Left lung (tissue), 10 donors: ENCODE results near the gene LAMP1. TPM values are rescaled to one million over a fixed set of nuclear protein-coding genes. Genes with fewer than 3 reads are reported as not detected.

ENCODE experiments used
- ATAC-seq: fragments of 200-7000 bp; cut with Tn5 transposase; one replicate; pipeline ENCODE4 v1.9.1; 2020; ENCODE audit warnings: moderate library complexity
- DNase-seq, 4 donors: peaks; one replicate each; pipeline ENCODE4 v3.0.0-alpha.2; 2013 to 2020
- H3K27ac ChIP-seq, 2 donors: fragments of 200-600 bp; sonication (generic) in 1 of 2; one replicate each; pipeline versions ENCODE4 v1.5.0 to v1.8.0; 2020 to 2021
- H3K27me3 ChIP-seq, 2 donors: fragments of 200-600 bp; sonication (generic) in 1 of 2; one replicate each; pipeline versions ENCODE4 v1.5.0 to v1.8.0; 2020 to 2021
- H3K36me3 ChIP-seq, 2 donors: fragments of 200-600 bp; sonication (generic) in 1 of 2; one replicate each; pipeline versions ENCODE4 v1.5.0 to v1.8.0; 2020 to 2021
- H3K4me1 ChIP-seq, 2 donors: fragments of 200-600 bp; one replicate each; pipeline ENCODE4 v1.8.0; 2021
- H3K4me3 ChIP-seq, 2 donors: fragments of 200-600 bp; sonication (generic) in 1 of 2; one replicate each; pipeline versions ENCODE4 v1.5.0 to v1.8.0; 2020 to 2021; ENCODE audit warnings: mild to moderate bottlenecking in 1 of 2
- H3K9me3 ChIP-seq, 2 donors: fragments of 200-600 bp; sonication (generic) in 1 of 2; one replicate each; pipeline versions ENCODE4 v1.5.0 to v1.8.0; 2020 to 2021
- CTCF ChIP-seq, 2 donors: fragments of 200-600 bp; sonication (generic) in 1 of 2; IDR thresholded peaks; one replicate each; pipeline versions ENCODE4 v1.5.0 to v1.8.0; 2021; ENCODE audit warnings: antibody characterized with exemption in 2 of 2
- intact Hi-C, 2 donors: fragments of 100-400 bp; cut with DNase I; formaldehyde crosslinking; loops; one replicate each; pipeline versions ENCODE4 v1.11.2 to v1.14.2; 2022
- polyA plus RNA-seq, 6 donors: library from polyadenylated mRNA; unstranded; fragments of 120-200 nt; gene quantifications; one replicate each; pipeline ENCODE4 v1.2.1, GENCODE V29; 2013; ENCODE audit not compliant: insufficient read length in 6 of 6
- total RNA-seq, 2 donors: library from RNA; stranded (reverse); fragmentation: NEBNext Ultra II Directional; extraction: Animal tissue kit (Norgen Biotek cat#: 25700); gene quantifications; one replicate each; pipeline ENCODE4 v1.2.1, GENCODE V29; 2021
- donor health status: DM: no; HTN: yes; CAD: no.
- donor health status: DM: no; HTN: no; CAD: no.

LAMP1 gene
- total and polyA plus RNA-seq, 8 donors: 102 to 374 (median 118) TPM

GRCh38 chr13:113353254-113353653, 56.2 kb downstream of the LAMP1 start:
- intact Hi-C loops: no loop called here
- Histone ChIP-seq H3K36me3 (no peaks in the 10 kb centered on the region), H3K9me3 (peaks cover 0 to 3% of the 10 kb centered on the region in 2 donors), H3K27me3 (no peaks in the 10 kb centered on the region), H3K27ac (no peak overlapping the region), H3K4me1 (peaks cover 0 to 8% of the 10 kb centered on the region in 2 donors), H3K4me3 (no peak overlapping the region)
- no peak for DNase-seq
- TF ChIP-seq CTCF (IDR thresholded peaks at IDR 0.05): no peak
- ATAC-seq: no peak

GRCh38 chr13:113354831-113355610, 58.0 kb downstream of the LAMP1 start:
- no peak for TF ChIP-seq CTCF (IDR thresholded peaks at IDR 0.05)
- ATAC-seq (no peak), DNase-seq (no peak)
- no peak overlapping the region for H3K27ac ChIP-seq
- intact Hi-C loops: no loop called here
- peaks cover 0 to under 1% of the 10 kb centered on the region in 2 donors for H3K27me3 ChIP-seq
- H3K9me3 ChIP-seq: no peaks in the 10 kb centered on the region
- H3K36me3 ChIP-seq: no peaks in the 10 kb centered on the region
- H3K4me1 ChIP-seq: peaks cover 0 to 8% of the 10 kb centered on the region in 2 donors
- H3K4me3 ChIP-seq: no peak overlapping the region

GRCh38 chr13:113355621-113356020, 58.6 kb downstream of the LAMP1 start:
- intact Hi-C loops: no loop called here
- Histone ChIP-seq H3K36me3 (no peaks in the 10 kb centered on the region), H3K27me3 (peaks cover 0 to 7% of the 10 kb centered on the region in 2 donors), H3K4me3 (no peak overlapping the region), H3K27ac (no peak overlapping the region), H3K4me1 (peaks cover 0 to 8% of the 10 kb centered on the region in 2 donors), H3K9me3 (no peaks in the 10 kb centered on the region)
- no peak for TF ChIP-seq CTCF (IDR thresholded peaks at IDR 0.05)
- DNase-seq (no peak), ATAC-seq (no peak)

- TF ChIP-seq CTCF (IDR thresholded peaks at IDR 0.05): no peak
- no peak overlapping the region for H3K4me3 ChIP-seq
- peaks cover 0 to 17% of the 10 kb centered on the region in 2 donors for H3K27me3 ChIP-seq
- DNase-seq (no peak), ATAC-seq (no peak)
- H3K4me1 ChIP-seq: no peaks in the 10 kb centered on the region
- no peaks in the 10 kb centered on the region for H3K9me3 ChIP-seq
- intact Hi-C loops: no loop called here
- H3K36me3 ChIP-seq: no peaks in the 10 kb centered on the region
- H3K27ac ChIP-seq: no peak overlapping the region
Observed at GRCh38 chr13:113356596-113356995, 59.6 kb downstream of the LAMP1 start.

GRCh38 chr13:113357529-113357928, 60.5 kb downstream of the LAMP1 start:
- Histone ChIP-seq H3K9me3 (no peaks in the 10 kb centered on the region), H3K27ac (no peak overlapping the region), H3K27me3 (peaks cover 0 to 26% of the 10 kb centered on the region in 2 donors), H3K36me3 (no peaks in the 10 kb centered on the region), H3K4me1 (no peaks in the 10 kb centered on the region), H3K4me3 (no peak overlapping the region)
- intact Hi-C loops: no loop called here
- ATAC-seq (no peak), DNase-seq (no peak)
- TF ChIP-seq CTCF (IDR thresholded peaks at IDR 0.05): no peak
